Mesendoderm (in vitro differentiated cells): ENCODE results near the gene LUC7L.
A peak's percentile ranks its signal among the peaks of the same experiment; 100 is the strongest.

Experiments used
- DNase-seq: peaks from one replicate; pipeline ENCODE4 v3.0.0; 2013
- H2AK5ac ChIP-seq: 2 replicates; pipeline ENCODE4 v1.6.1; 2013; ENCODE audit warnings: low read length, inconsistent platforms
- H2BK120ac ChIP-seq: 2 replicates; pipeline ENCODE4 v1.6.1; 2013; ENCODE audit warnings: low read depth, mild to moderate bottlenecking, low read length, moderate library complexity, mixed read lengths
- H2BK15ac ChIP-seq: replicated peaks from 2 replicates; pipeline ENCODE4 v1.6.1; 2013; ENCODE audit warnings: low read depth, mild to moderate bottlenecking, moderate library complexity
- H2BK5ac ChIP-seq: 2 replicates; pipeline ENCODE4 v1.6.1; 2013; ENCODE audit warnings: low read length, inconsistent platforms
- H3K18ac ChIP-seq: 2 replicates; pipeline ENCODE4 v1.6.1; 2013; ENCODE audit warnings: mild to moderate bottlenecking, low read length, mixed read lengths
- H3K23ac ChIP-seq: one replicate; pipeline ENCODE4 v1.6.1; 2013; ENCODE audit warnings: low read length
- H3K27ac ChIP-seq: 2 replicates; pipeline ENCODE4 v1.5.1; 2013; ENCODE audit warnings: low read depth, mild to moderate bottlenecking, inconsistent platforms, low read length, moderate library complexity
- H3K27me3 ChIP-seq: 2 replicates; pipeline ENCODE4 v1.6.1; 2013; ENCODE audit warnings: low read length, control low read depth, mild to moderate bottlenecking, inconsistent platforms; ENCODE audit not compliant: insufficient read depth, poor library complexity
- H3K36me3 ChIP-seq: 2 replicates; pipeline ENCODE4 v1.6.1; 2013; ENCODE audit warnings: low read length, inconsistent platforms; ENCODE audit not compliant: control insufficient read depth, insufficient read depth
- H3K4ac ChIP-seq: one replicate; pipeline ENCODE4 v1.6.1; 2013; ENCODE audit warnings: low read depth, mild to moderate bottlenecking, low read length, moderate library complexity
- H3K4me1 ChIP-seq: 2 replicates; pipeline ENCODE4 v1.6.1; 2013; ENCODE audit warnings: low read depth, low read length, inconsistent platforms; ENCODE audit not compliant: control insufficient read depth
- H3K4me2 ChIP-seq: 2 replicates; pipeline ENCODE4 v1.6.1; 2013; ENCODE audit warnings: low read length
- H3K4me3 ChIP-seq: 2 replicates; pipeline ENCODE4 v1.5.1; 2013; ENCODE audit warnings: mild to moderate bottlenecking, low read length
- H3K56ac ChIP-seq: one replicate; pipeline ENCODE4 v1.6.1; 2013; ENCODE audit warnings: low read length
- H3K79me1 ChIP-seq: 2 replicates; pipeline ENCODE4 v1.6.1; 2013; ENCODE audit warnings: low read length, inconsistent platforms
- H3K79me2 ChIP-seq: 2 replicates; pipeline ENCODE4 v1.6.1; 2013; ENCODE audit warnings: mild to moderate bottlenecking, low read length; ENCODE audit not compliant: control insufficient read depth, insufficient read depth
- H3K9ac ChIP-seq: 2 replicates; pipeline ENCODE4 v1.6.1; 2013; ENCODE audit warnings: low read length, inconsistent platforms
- H4K5ac ChIP-seq: one replicate; pipeline ENCODE4 v1.6.1; 2013; ENCODE audit warnings: low read length
- H4K8ac ChIP-seq: one replicate; pipeline ENCODE4 v1.6.1; 2013; ENCODE audit warnings: low read depth, mild to moderate bottlenecking, control low read depth, low read length, moderate library complexity
- WGBS: extraction: QIAGEN DNeasy Blood & Tissue Kit; methylation state at CpG from one replicate; pipeline ENCODE4 v1.1.7; 2013; ENCODE audit warnings: low lambda C conversion rate, missing lambda C conversion rate; ENCODE audit not compliant: insufficient coverage; ENCODE audit errors: extremely low coverage; 5-methylcytosine and 5-hydroxymethylcytosine counted together

Gene LUC7L

DNA sequence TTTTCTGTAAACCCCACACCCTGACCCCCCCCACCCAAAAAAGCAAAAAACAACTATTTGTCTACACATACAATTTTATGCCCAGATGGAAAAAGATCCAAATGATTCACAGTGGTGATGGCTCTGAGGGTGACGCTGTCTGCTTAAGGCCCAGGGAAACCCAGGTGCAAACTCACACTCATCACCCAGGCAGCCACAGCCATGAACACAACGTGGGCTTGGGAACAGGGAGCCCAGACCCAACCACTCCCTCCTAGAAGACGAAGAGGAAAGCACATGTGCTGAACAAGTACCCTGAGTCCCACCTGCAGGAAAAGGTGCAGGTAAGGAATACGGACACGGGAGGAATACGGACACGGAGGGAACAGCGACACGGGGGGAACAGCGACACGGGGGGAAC lies 43.6 kb downstream of the LUC7L start:
- H3K9ac ChIP-seq = no peak overlapping the region
- H3K27me3 ChIP-seq = no peaks in the 10 kb centered on the region
- no peak overlapping the region for H4K8ac ChIP-seq
- H3K4me1 ChIP-seq = no peaks in the 10 kb centered on the region
- H3K27ac ChIP-seq = no peak overlapping the region
- no peak overlapping the region for H2BK15ac ChIP-seq
- no peak overlapping the region for H3K4me2 ChIP-seq
- no peak overlapping the region for H3K23ac ChIP-seq
- peaks cover 17% of the 10 kb centered on the region for H3K36me3 ChIP-seq
- no peak overlapping the region for H3K56ac ChIP-seq
- no peak overlapping the region for H4K5ac ChIP-seq
- WGBS = no CpG with 5 or more reads among the region's 11 CpGs
- no peak overlapping the region for H3K4me3 ChIP-seq
- H2BK120ac ChIP-seq = no peak overlapping the region
- H3K18ac ChIP-seq = no peak overlapping the region
- no peak overlapping the region for H2AK5ac ChIP-seq
- no peak for DNase-seq
- no peak overlapping the region for H3K4ac ChIP-seq
- H2BK5ac ChIP-seq = no peak overlapping the region
- peaks cover 2% of the 10 kb centered on the region for H3K79me1 ChIP-seq
- H3K79me2 ChIP-seq = no peaks in the 10 kb centered on the region

DNA sequence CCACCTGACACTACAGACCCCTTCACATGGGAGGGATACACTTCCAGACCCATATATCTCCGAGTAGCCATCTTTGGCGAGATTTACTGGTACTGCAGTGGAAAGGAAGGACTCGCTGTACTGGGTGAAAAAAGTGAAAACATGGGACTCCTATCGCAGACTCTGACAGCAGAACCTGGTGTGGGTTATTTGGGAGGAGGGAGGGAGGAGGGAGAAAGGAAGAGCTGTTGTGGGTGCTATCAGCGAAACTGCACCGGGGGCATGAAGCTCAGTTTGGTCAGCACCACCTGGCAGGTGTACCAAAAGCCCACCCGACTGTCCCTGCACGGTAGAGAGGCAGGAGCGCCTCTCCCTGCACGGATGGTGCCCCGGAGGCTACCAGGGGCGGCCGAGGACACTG lies 44.0 kb downstream of the LUC7L start:
- no CpG with 5 or more reads among the region's 13 CpGs for WGBS

DNA sequence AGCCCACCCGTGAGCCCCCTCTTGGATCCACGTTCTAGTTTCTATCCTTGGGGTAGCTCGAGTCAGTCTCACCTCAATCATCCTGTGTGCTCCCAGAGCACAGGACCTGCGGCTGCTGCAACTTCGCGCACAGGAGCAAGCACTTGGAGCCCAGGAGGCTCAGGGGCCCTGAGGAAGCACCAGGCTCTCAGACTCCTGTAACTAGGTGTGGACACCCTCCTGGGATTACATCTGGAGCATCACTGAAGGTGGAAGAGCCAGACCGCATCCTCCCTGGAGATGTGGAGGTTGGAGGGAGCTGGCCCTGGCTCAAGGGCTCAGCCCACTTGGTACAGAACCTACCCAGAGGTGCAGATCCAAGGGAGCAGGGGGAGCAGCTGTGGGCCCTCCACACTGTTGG lies 46.2 kb downstream of the LUC7L start:
- no peak overlapping the region for H2BK5ac ChIP-seq
- peaks cover 9% of the 10 kb centered on the region for H3K36me3 ChIP-seq
- no peak overlapping the region for H2BK120ac ChIP-seq
- H3K4me3 ChIP-seq = no peak overlapping the region
- H3K4me2 ChIP-seq = no peak overlapping the region
- H4K5ac ChIP-seq = no peak overlapping the region
- H3K27me3 ChIP-seq = peaks cover 9% of the 10 kb centered on the region
- no peak overlapping the region for H3K23ac ChIP-seq
- H3K4me1 ChIP-seq = no peaks in the 10 kb centered on the region
- H3K79me2 ChIP-seq = no peaks in the 10 kb centered on the region
- H3K79me1 ChIP-seq = peaks cover 2% of the 10 kb centered on the region
- H3K9ac ChIP-seq = no peak overlapping the region
- H3K18ac ChIP-seq = no peak overlapping the region
- no peak for DNase-seq
- no peak overlapping the region for H2BK15ac ChIP-seq
- H4K8ac ChIP-seq = no peak overlapping the region
- H3K4ac ChIP-seq = no peak overlapping the region
- no CpG with 5 or more reads among the region's 7 CpGs for WGBS
- H3K56ac ChIP-seq = no peak overlapping the region
- H3K27ac ChIP-seq = no peak overlapping the region
- no peak overlapping the region for H2AK5ac ChIP-seq

More for the DNA sequence above, 44.0 kb downstream of the LUC7L start:
- H3K27me3 ChIP-seq = no peaks in the 10 kb centered on the region
- H2BK5ac ChIP-seq = no peak overlapping the region
- H3K18ac ChIP-seq = no peak overlapping the region
- H4K8ac ChIP-seq = no peak overlapping the region
- H4K5ac ChIP-seq = no peak overlapping the region
- no peak overlapping the region for H3K23ac ChIP-seq
- H3K4me1 ChIP-seq = no peaks in the 10 kb centered on the region
- H3K4me2 ChIP-seq = no peak overlapping the region
- H3K4me3 ChIP-seq = no peak overlapping the region
- peaks cover 17% of the 10 kb centered on the region for H3K36me3 ChIP-seq
- DNase-seq = no peak
- no peak overlapping the region for H3K4ac ChIP-seq
- H3K79me2 ChIP-seq = no peaks in the 10 kb centered on the region
- no peak overlapping the region for H2BK120ac ChIP-seq
- H3K27ac ChIP-seq = no peak overlapping the region
- H2AK5ac ChIP-seq = no peak overlapping the region
- no peak overlapping the region for H3K56ac ChIP-seq
- no peak overlapping the region for H3K9ac ChIP-seq
- H3K79me1 ChIP-seq = peaks cover 2% of the 10 kb centered on the region
- H2BK15ac ChIP-seq = no peak overlapping the region

DNA sequence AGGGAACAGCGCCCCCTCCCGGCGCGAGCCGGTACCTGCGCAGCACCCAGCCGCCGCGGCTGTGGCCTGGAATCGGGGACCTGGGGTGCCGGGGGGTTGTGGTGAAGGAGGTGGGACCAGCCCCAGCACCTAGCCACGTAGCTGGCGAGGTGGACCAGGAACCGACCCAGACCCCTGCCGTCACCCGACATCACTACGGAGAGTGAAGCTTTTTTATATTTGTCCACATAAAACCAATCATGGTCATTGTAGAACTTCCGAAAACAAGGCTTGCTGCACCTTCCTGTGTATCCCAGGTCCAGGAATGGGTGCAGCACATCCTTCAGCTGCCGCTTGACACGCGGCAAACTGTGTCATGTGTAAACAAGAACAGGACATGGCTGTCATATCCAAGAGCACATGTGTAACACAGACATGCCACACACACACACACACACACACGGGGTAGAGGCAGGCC lies 47.7 kb downstream of the LUC7L start:
- no peak overlapping the region for H3K4me3 ChIP-seq

DNA sequence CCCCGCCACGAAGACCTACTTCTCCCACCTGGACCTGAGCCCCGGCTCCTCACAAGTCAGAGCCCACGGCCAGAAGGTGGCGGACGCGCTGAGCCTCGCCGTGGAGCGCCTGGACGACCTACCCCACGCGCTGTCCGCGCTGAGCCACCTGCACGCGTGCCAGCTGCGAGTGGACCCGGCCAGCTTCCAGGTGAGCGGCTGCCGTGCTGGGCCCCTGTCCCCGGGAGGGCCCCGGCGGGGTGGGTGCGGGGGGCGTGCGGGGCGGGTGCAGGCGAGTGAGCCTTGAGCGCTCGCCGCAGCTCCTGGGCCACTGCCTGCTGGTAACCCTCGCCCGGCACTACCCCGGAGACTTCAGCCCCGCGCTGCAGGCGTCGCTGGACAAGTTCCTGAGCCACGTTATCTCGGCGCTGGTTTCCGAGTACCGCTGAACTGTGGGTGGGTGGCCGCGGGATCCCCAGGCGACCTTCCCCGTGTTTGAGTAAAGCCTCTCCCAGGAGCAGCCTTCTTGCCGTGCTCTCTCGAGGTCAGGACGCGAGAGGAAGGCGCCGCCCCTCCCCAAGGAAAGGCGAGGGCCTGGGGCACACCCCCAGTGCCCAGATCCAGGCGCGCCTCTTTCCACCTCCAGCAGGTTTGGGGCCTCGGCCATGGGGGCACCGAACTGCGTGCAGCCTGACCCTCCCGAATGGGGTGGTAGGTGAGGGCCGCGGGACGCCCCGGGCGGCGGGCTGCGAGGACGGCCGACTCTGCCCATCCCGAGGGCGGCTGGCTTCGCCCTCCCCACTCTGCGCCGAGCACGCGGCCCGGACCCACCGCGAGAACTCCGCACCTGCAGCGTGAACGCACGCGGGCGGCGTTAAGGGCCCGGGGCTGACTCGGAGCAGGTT lies 48.3 kb downstream of the LUC7L start:
- Histone ChIP-seq H3K4me2 (peak overlapping the region; percentile 46), H3K27ac (no peak overlapping the region), H3K56ac (peak overlapping the region; percentile 70), H3K9ac (peak overlapping the region; percentile 54), H3K79me1 (no peaks in the 10 kb centered on the region), H3K36me3 (peaks cover 5% of the 10 kb centered on the region), H3K4ac (no peak overlapping the region), H2AK5ac (no peak overlapping the region), H3K23ac (peak overlapping the region; percentile 45), H3K27me3 (peaks cover 17% of the 10 kb centered on the region), H3K4me1 (no peaks in the 10 kb centered on the region), H2BK120ac (no peak overlapping the region), H3K79me2 (no peaks in the 10 kb centered on the region), H3K18ac (no peak overlapping the region), H4K8ac (no peak overlapping the region), H3K4me3 (no peak overlapping the region), H2BK5ac (no peak overlapping the region), H2BK15ac (no peak overlapping the region), H4K5ac (no peak overlapping the region)
- peak; percentile 89 for DNase-seq
- WGBS = no CpG with 5 or more reads among the region's 89 CpGs

More for the DNA sequence above, 47.7 kb downstream of the LUC7L start:
- Histone ChIP-seq H3K4me1 (no peaks in the 10 kb centered on the region), H3K27me3 (peaks cover 17% of the 10 kb centered on the region), H3K9ac (no peak overlapping the region), H3K4me2 (no peak overlapping the region), H3K4ac (no peak overlapping the region), H3K36me3 (peaks cover 5% of the 10 kb centered on the region), H3K79me2 (no peaks in the 10 kb centered on the region), H4K5ac (no peak overlapping the region), H3K56ac (peak overlapping the region; percentile 18), H3K18ac (no peak overlapping the region), H3K79me1 (no peaks in the 10 kb centered on the region), H3K23ac (no peak overlapping the region), H2BK120ac (no peak overlapping the region), H4K8ac (no peak overlapping the region), H2BK5ac (no peak overlapping the region), H2BK15ac (no peak overlapping the region), H3K27ac (no peak overlapping the region), H2AK5ac (no peak overlapping the region)
- no CpG with 5 or more reads among the region's 22 CpGs for WGBS
- no peak for DNase-seq
